ENCODE results near the gene AKAP6. TPM values are rescaled to one million over a fixed set of nuclear protein-coding genes. Genes with fewer than 3 reads are reported as not detected.

AKAP6 gene
- total RNA-seq, 2 experiments from 2014 or later, result 2.0 to 2.4 TPM

DNA sequence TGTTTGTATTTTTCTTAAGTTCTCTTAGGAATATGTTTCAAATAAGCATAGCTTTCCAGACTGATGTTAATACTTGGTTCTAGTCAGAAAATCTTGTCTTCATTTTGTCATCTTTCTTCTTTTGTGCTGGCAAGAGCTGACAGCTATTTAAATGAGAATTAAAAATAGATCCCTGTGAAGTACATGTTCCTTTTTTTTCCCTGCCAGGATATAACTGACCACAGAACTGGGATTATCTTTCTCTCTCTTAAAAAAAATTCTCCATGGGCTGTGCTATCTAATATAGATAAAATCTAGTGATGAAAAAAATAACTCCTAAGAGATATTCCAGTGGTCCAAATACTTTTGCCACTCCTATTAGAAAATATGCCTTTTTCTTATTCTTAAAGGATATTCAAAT lies 163.4 kb downstream of the AKAP6 start:
- H3K9me3 Mint-ChIP-seq, result no peaks in the 10 kb centered on the region
- no peak overlapping the region for H3K27ac Mint-ChIP-seq
- intact Hi-C loops (cut with micrococcal nuclease), result no loop called here
- no peak for DNase-seq
- CTCF ChIA-PET, result no interaction called here
- no peak overlapping the region for H3K4me3 Mint-ChIP-seq
- no peaks in the 10 kb centered on the region for H3K27me3 Mint-ChIP-seq (ENCODE audit: low read depth)
- no peaks in the 10 kb centered on the region for H3K4me1 Mint-ChIP-seq (ENCODE audit: low read depth)
- H3K36me3 Mint-ChIP-seq (ENCODE audit: low read depth), result no peaks in the 10 kb centered on the region

DNA sequence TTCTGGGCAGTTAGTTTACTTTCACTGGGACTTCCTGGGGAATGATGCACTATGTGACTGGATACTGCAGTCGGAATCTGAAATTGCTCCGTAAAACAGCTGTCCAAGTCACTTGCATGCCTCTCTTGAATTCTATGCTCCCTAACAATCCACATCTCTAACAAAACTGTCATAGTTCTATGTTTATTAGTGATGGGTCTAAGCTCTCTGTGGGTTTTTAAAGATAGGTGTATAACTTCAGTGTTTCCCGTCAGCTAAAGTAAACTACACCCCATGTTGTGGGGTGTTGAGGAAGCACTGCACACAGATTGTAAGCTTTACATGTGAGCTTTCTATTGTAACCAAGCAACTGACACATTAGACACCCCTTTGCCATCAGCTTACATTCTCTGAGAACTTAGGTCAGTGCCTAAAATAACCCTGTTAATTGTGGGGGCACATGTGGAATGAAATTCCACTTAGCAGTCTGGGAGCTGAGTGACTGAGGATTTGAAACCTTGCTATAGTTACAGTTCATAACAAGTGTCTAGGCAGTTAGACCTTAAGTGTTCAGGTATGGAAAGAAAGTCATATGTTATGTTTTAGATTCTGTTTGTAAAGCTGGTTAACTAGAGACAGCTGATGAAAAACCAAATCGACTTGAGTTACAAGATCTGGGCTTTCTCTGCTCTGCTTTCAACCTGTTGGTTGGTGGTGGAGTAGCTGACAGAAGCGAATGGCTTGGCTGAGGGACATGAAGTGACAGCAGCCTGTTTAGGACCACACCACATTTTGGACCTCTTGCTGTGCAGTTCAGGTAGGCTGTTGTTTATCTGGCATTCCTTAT lies 165.7 kb downstream of the AKAP6 start:
- CTCF ChIA-PET, result no interaction called here
- H3K27ac Mint-ChIP-seq, result no peak overlapping the region

DNA sequence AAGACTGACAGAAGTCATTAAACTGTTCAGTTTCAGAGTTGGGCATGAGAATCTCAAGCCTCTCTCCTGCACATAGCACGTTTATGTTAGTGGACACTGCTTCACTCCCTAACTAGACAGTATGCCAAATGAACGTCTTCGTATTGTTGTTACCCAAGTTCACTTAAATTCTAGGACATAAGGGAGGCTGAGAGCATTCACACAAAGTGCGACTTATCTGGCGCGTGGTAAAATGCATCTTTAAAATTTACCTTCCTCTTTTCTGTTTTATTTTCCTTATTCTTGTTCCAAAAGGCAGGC lies 166.3 kb downstream of the AKAP6 start:
- CTCF ChIA-PET, result no interaction called here
- H3K36me3 Mint-ChIP-seq (ENCODE audit: low read depth), result no peaks in the 10 kb centered on the region
- intact Hi-C loops (cut with micrococcal nuclease), result no loop called here
- no peak overlapping the region for H3K27ac Mint-ChIP-seq
- H3K4me1 Mint-ChIP-seq (ENCODE audit: low read depth), result no peaks in the 10 kb centered on the region
- no peaks in the 10 kb centered on the region for H3K27me3 Mint-ChIP-seq (ENCODE audit: low read depth)
- no peak overlapping the region for H3K4me3 Mint-ChIP-seq
- no peak for DNase-seq
- H3K9me3 Mint-ChIP-seq, result no peaks in the 10 kb centered on the region

More for the DNA sequence above, 165.7 kb downstream of the AKAP6 start:
- no peaks in the 10 kb centered on the region for H3K27me3 Mint-ChIP-seq (ENCODE audit: low read depth)
- intact Hi-C loops (cut with micrococcal nuclease), result no loop called here
- no peaks in the 10 kb centered on the region for H3K36me3 Mint-ChIP-seq (ENCODE audit: low read depth)
- H3K9me3 Mint-ChIP-seq, result no peaks in the 10 kb centered on the region
- DNase-seq, result no peak
- no peak overlapping the region for H3K4me3 Mint-ChIP-seq
- no peaks in the 10 kb centered on the region for H3K4me1 Mint-ChIP-seq (ENCODE audit: low read depth)

GRCh38 chr14:32497248-32497647 lies 168.2 kb downstream of the AKAP6 start:
- Mint-ChIP-seq H3K9me3 (no peaks in the 10 kb centered on the region), H3K4me1 (ENCODE audit: low read depth) (no peaks in the 10 kb centered on the region), H3K36me3 (ENCODE audit: low read depth) (no peaks in the 10 kb centered on the region), H3K4me3 (no peak overlapping the region), H3K27me3 (ENCODE audit: low read depth) (no peaks in the 10 kb centered on the region), H3K27ac (no peak overlapping the region)
- intact Hi-C loops (cut with micrococcal nuclease), result no loop called here
- CTCF ChIA-PET, result no interaction called here
- DNase-seq, result no peak

- no peaks in the 10 kb centered on the region for H3K27me3 Mint-ChIP-seq (ENCODE audit: low read depth)
These were observed 178.2 kb downstream of the AKAP6 start for GRCh38 chr14:32507029-32507984.

GRCh38 chr14:32508281-32508680 lies 179.2 kb downstream of the AKAP6 start:
- CTCF ChIA-PET, result no interaction called here
- Mint-ChIP-seq H3K27ac (no peak overlapping the region), H3K36me3 (ENCODE audit: low read depth) (no peaks in the 10 kb centered on the region), H3K4me3 (no peak overlapping the region), H3K4me1 (ENCODE audit: low read depth) (peaks cover 2% of the 10 kb centered on the region), H3K27me3 (ENCODE audit: low read depth) (no peaks in the 10 kb centered on the region), H3K9me3 (no peaks in the 10 kb centered on the region)
- intact Hi-C loops (cut with micrococcal nuclease), result no loop called here
- no peak for DNase-seq

More at GRCh38 chr14:32507029-32507984, 178.2 kb downstream of the AKAP6 start:
- H3K4me1 Mint-ChIP-seq (ENCODE audit: low read depth), result peaks cover 2% of the 10 kb centered on the region
- CTCF ChIA-PET, result no interaction called here
- no peak overlapping the region for H3K27ac Mint-ChIP-seq
- intact Hi-C loops (cut with micrococcal nuclease), result no loop called here
- no peaks in the 10 kb centered on the region for H3K9me3 Mint-ChIP-seq
- no peak for DNase-seq
- H3K4me3 Mint-ChIP-seq, result no peak overlapping the region
- no peaks in the 10 kb centered on the region for H3K36me3 Mint-ChIP-seq (ENCODE audit: low read depth)

DNA sequence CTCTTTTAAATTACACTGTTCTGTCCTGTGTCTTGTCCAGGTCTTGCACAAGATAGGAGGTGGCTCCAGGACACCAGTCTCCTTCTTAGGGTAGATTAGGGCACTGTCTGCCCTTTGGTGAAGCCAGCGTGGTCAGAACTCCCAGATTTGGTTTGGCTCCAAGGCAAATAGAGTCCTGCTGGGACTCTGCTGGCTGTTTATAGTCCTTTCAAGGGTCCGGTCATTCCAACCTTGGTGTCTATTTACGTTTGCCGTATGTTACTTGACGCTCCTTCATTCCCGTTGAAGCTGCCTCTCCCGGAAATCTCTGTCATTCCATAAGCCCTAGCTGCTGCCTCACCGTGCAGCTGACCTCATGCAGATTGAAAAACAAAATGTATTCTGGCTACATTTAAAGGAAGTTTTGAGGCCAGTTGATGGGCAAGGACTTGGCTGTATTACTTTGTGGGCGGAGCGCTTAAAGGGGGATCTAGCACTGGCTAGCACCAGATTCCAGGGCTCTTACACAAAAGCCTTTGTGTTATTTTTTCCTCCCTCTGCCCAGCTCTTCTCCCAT lies 180.6 kb downstream of the AKAP6 start:
- no peak for DNase-seq
- intact Hi-C loops (cut with micrococcal nuclease), result no loop called here
- Mint-ChIP-seq H3K4me3 (no peak overlapping the region), H3K4me1 (ENCODE audit: low read depth) (peaks cover 2% of the 10 kb centered on the region), H3K27ac (no peak overlapping the region), H3K36me3 (ENCODE audit: low read depth) (no peaks in the 10 kb centered on the region), H3K27me3 (ENCODE audit: low read depth) (no peaks in the 10 kb centered on the region), H3K9me3 (no peaks in the 10 kb centered on the region)
- CTCF ChIA-PET, result no interaction called here

DNA sequence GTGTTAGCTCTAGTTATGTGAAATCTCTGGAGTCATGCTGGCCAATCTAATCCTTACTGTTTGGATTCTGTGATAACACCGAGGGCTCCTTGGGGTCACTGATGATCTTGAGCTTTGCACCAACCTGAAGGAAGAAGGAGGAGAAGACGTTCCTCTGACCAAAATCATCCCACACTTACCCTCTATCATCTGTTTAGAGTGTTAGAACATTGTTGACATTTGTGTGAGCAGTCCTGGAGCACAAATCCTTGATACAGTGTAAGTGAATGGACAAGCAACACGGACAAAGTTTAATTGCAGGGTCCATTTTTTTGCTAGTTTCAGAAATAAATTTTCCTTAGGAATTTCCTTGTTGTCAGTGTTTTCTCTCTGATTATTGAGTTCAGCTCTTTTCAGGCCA lies 181.7 kb downstream of the AKAP6 start:
- peaks cover 2% of the 10 kb centered on the region for H3K4me1 Mint-ChIP-seq (ENCODE audit: low read depth)
- H3K27ac Mint-ChIP-seq, result no peak overlapping the region
- intact Hi-C loops (cut with micrococcal nuclease), result no loop called here
- H3K4me3 Mint-ChIP-seq, result no peak overlapping the region
- no peaks in the 10 kb centered on the region for H3K9me3 Mint-ChIP-seq
- H3K27me3 Mint-ChIP-seq (ENCODE audit: low read depth), result no peaks in the 10 kb centered on the region
- H3K36me3 Mint-ChIP-seq (ENCODE audit: low read depth), result no peaks in the 10 kb centered on the region
- no peak for DNase-seq
- CTCF ChIA-PET, result no interaction called here

DNA sequence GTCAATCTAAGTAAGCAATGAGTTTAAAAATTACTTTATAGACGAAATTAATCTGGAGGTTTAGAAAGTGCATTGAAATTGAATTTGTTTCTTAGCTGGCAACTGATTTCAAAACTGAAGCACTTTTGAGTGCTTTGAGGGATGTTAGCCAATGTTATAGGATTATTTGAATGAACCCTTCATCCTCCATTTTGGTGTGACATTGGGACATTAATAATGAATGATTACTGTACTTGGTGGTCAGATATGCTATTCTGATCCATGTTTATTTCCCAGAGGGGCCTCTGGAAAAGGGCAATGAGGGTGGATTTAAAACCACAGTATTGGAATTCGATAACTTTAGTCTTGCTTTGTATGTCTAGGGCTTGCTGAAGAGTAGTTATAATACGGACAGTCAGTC lies 183.2 kb downstream of the AKAP6 start:
- CTCF ChIA-PET, result no interaction called here
- no peaks in the 10 kb centered on the region for H3K9me3 Mint-ChIP-seq
- H3K4me3 Mint-ChIP-seq, result no peak overlapping the region
- no peak overlapping the region for H3K27ac Mint-ChIP-seq
- H3K4me1 Mint-ChIP-seq (ENCODE audit: low read depth), result peaks cover 2% of the 10 kb centered on the region
- intact Hi-C loops (cut with micrococcal nuclease), result loop anchor here (2.0 kb wide), 1 partner anchor 440 kb away; no protein-coding TSS in a partner anchor
- no peak for DNase-seq
- no peaks in the 10 kb centered on the region for H3K36me3 Mint-ChIP-seq (ENCODE audit: low read depth)
- H3K27me3 Mint-ChIP-seq (ENCODE audit: low read depth), result no peaks in the 10 kb centered on the region

GRCh38 chr14:32512813-32513212 lies 183.7 kb downstream of the AKAP6 start:
- H3K4me1 Mint-ChIP-seq (ENCODE audit: low read depth), result no peaks in the 10 kb centered on the region
- no peak overlapping the region for H3K27ac Mint-ChIP-seq
- CTCF ChIA-PET, result no interaction called here
- intact Hi-C loops (cut with micrococcal nuclease), result loop anchor here (2.0 kb wide), 1 partner anchor 440 kb away; no protein-coding TSS in a partner anchor
- no peaks in the 10 kb centered on the region for H3K36me3 Mint-ChIP-seq (ENCODE audit: low read depth)
- H3K4me3 Mint-ChIP-seq, result no peak overlapping the region
- H3K9me3 Mint-ChIP-seq, result no peaks in the 10 kb centered on the region
- peaks cover 2% of the 10 kb centered on the region for H3K27me3 Mint-ChIP-seq (ENCODE audit: low read depth)
- DNase-seq, result no peak

DNA sequence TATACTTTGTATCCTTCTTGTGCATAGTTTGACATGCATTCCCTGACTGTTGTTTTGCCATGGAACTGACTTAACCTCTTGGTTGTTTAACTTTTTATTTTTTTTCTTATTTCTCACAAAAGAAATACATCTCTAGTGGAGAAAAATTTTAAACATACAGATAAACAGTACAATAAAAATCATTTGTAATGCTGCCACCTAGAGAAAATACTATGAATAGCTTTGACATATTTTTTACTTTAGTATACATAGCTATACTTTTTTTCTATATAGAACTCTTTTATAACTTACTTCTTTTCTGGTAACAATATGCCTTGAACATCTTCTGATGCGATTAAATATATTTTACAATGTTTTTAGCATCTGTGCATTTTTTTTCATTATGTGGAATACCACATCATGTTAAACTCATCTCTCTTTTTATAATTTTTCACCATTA lies 184.5 kb downstream of the AKAP6 start:
- CTCF ChIA-PET, result interaction anchor here (0.6 to 1.2 kb wide), 10 partner anchors 11 to 1747 kb away, joined by 3 to 4 read pairs (median 3); no protein-coding TSS in a partner anchor
- Mint-ChIP-seq H3K36me3 (ENCODE audit: low read depth) (no peaks in the 10 kb centered on the region), H3K4me1 (ENCODE audit: low read depth) (no peaks in the 10 kb centered on the region), H3K4me3 (no peak overlapping the region), H3K9me3 (peaks cover 4% of the 10 kb centered on the region), H3K27me3 (ENCODE audit: low read depth) (peaks cover 2% of the 10 kb centered on the region), H3K27ac (no peak overlapping the region)
- intact Hi-C loops (cut with micrococcal nuclease), result loop anchor here (2.0 kb wide), 1 partner anchor 441 kb away; no protein-coding TSS in a partner anchor
- DNase-seq, result no peak

DNA sequence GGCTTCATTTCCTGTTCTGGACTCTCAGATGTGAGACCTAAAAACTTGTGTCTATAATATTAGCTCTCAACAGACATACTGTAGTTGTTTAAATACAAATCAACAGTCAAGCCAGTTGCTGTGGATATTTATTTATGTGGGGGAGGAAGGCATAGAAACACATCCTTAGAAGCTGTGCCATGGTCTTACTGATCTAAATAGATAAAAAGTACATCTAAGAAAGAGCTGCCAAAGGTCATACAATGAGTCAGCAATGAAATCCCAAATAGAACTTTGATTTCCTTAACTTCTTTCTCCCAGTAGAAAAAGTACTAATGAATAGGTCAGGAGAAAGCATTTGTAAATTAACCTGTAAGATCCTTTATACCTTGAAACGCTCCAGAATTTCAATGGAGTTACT lies 185.1 kb downstream of the AKAP6 start:
- intact Hi-C loops (cut with micrococcal nuclease), result no loop called here
- no peak for DNase-seq
- Mint-ChIP-seq H3K9me3 (peaks cover 9% of the 10 kb centered on the region), H3K27me3 (ENCODE audit: low read depth) (peaks cover 2% of the 10 kb centered on the region), H3K27ac (no peak overlapping the region), H3K4me3 (no peak overlapping the region), H3K4me1 (ENCODE audit: low read depth) (no peaks in the 10 kb centered on the region), H3K36me3 (ENCODE audit: low read depth) (no peaks in the 10 kb centered on the region)
- CTCF ChIA-PET, result interaction anchor here (0.7 to 1.2 kb wide), 7 partner anchors 11 to 1747 kb away, joined by 3 to 4 read pairs (median 3); no protein-coding TSS in a partner anchor
